ENCODE results near the gene QTRT2. TPM values are rescaled to one million over a fixed set of nuclear protein-coding genes. Genes with fewer than 3 reads are reported as not detected.

Gene QTRT2
- total RNA-seq, 1 donor: 22.9 TPM

DNA sequence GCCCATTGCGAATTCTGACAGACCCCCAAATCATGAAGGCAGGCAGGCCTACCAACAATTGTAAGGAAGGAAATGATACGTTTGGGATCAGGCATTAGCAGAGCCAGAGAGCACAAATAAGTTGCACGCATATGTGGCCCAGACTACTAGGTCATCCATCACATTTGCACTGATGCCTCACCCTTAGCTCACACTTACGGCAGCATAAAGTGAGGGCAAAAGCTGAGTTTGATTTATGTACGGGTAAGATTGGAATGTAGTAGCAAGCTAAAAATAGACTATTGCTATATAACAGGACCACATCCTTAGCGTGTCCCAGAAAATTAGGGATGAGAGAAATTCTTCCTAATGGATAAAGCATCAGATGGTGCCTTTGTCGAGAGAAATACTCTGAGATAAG lies 58.6 kb downstream of the QTRT2 start:
- no peak for DNase-seq (ENCODE audit: low read depth)
- TF ChIP-seq, protein P1, sequence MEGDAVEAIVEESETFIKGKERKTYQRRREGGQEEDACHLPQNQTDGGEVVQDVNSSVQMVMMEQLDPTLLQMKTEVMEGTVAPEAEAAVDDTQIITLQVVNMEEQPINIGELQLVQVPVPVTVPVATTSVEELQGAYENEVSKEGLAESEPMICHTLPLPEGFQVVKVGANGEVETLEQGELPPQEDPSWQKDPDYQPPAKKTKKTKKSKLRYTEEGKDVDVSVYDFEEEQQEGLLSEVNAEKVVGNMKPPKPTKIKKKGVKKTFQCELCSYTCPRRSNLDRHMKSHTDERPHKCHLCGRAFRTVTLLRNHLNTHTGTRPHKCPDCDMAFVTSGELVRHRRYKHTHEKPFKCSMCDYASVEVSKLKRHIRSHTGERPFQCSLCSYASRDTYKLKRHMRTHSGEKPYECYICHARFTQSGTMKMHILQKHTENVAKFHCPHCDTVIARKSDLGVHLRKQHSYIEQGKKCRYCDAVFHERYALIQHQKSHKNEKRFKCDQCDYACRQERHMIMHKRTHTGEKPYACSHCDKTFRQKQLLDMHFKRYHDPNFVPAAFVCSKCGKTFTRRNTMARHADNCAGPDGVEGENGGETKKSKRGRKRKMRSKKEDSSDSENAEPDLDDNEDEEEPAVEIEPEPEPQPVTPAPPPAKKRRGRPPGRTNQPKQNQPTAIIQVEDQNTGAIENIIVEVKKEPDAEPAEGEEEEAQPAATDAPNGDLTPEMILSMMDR (IDR thresholded peaks at IDR 0.05; ENCODE audit: insufficient read depth, low read depth, low read length): no peak
- no peak overlapping the region for H3K4me3 ChIP-seq (ENCODE audit: low read depth, low read length)

DNA sequence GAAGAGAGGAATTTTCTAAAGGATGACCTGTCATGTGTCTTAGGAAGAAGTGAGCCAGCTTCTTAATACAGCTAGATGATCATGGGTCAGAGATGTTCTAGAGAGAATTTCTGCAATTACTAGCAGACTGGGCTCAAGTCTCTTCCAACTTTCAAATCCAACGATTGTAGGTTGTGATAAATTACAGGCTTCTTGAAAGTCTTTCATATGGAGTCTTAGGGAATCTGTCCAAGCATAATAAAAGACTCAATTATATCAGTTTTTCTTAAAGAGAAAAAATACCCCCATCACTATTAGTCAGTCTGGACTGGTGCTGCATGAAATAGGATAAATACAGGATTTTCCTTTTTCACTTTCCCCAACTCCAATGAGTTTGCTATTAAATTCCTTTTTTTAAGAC lies 63.2 kb downstream of the QTRT2 start:
- DNase-seq (ENCODE audit: low read depth): no peak
- TF ChIP-seq, protein P1 (IDR thresholded peaks at IDR 0.05; ENCODE audit: insufficient read depth, low read depth, low read length): no peak
- no peak overlapping the region for H3K4me3 ChIP-seq (ENCODE audit: low read depth, low read length)

DNA sequence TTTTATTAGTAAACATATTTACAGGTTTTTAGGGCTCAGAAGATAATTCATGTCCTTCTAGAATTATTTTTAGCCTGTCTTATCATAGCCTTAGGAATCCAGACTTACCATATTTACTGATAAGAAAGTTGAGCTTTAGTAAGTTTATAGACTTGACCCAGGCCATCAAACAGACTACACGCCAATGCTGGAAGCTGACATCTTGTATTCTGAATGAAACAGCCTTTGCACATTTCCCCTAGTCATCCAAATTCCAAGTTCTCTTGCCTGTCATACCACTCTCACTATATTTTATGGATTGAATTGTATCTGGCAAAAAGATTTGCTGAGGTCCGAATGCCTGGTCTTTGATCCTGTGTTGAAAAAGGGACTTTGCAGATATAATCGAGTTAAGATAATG lies 63.7 kb downstream of the QTRT2 start:
- peak; percentile 38 for DNase-seq (ENCODE audit: low read depth)
- H3K4me3 ChIP-seq (ENCODE audit: low read depth, low read length): no peak overlapping the region
- TF ChIP-seq, protein P1 (IDR thresholded peaks at IDR 0.05; ENCODE audit: insufficient read depth, low read depth, low read length): no peak

DNA sequence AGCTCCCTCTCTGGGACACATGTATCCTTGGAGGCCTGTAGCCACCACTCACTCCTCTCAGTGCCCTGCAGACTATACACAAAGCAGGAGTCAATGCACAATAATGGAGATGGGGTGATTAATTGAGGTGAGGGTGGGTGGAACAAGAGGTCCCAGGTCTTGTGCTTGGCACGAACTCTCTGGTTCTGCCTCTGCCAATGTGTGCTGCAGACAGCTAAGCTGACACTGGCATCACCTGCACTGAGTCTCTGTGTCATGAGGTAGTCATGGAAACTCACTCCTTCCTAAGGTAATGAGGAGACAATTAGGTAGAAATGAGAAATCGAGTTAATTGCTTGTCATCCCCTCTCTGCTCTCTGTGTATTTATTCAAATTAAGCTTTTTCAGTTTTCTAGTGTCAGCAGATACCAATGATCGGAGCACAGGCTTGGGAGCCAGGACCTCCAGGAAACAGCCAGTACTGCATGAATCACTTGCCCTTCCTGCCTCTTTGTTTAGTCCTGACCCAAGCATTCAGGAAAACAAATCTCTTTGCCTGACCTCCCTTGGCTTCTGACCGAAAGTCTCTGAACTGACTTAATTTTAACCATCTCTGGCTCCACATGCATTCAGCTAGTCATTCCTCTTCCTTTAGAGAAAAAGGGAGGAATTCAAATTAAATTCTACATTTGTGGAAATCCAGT lies 65.6 kb downstream of the QTRT2 start:
- TF ChIP-seq, protein P1 (IDR thresholded peaks at IDR 0.05; ENCODE audit: insufficient read depth, low read depth, low read length): no peak
- DNase-seq (ENCODE audit: low read depth): peak; percentile 32
- no peak overlapping the region for H3K4me3 ChIP-seq (ENCODE audit: low read depth, low read length)

DNA sequence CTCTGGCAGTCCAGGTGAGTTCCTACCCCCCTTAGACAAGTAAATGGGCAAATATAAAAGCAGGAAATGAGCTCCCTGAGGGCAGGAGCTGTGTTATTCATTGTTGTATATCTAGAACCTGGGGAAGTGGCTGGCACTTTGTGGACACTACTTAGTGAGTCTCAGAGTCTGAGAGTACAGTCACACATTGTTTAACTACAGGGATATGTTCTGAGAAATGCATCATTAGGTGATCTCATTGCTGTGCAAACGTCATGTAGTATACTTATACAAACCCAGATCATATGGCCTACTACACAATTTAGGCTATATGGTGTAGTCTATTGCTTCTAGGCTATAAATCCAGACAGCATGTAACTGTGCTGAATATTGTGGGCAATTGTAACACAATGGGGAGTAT lies 69.9 kb downstream of the QTRT2 start:
- no peak overlapping the region for H3K4me3 ChIP-seq (ENCODE audit: low read depth, low read length)
- DNase-seq (ENCODE audit: low read depth): no peak
- TF ChIP-seq, protein P1 (IDR thresholded peaks at IDR 0.05; ENCODE audit: insufficient read depth, low read depth, low read length): no peak

DNA sequence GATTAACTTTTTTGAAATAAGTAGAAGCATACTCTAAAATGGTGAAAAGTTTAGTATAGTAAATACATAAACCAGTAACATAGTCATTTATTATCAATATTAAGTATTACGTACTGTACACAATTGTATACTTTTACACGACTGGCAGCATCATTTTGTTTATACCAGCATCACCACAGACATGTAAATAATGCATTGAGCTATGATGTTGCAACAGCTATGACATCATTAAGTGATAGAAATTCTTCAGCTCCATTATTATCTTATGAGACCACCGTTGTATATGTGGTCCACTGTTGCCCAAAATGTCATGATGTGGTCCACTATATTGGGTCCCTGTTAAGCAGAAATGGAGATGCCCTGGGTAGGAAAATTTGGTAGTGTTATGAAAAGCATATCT lies 71.0 kb downstream of the QTRT2 start:
- DNase-seq (ENCODE audit: low read depth): peak; percentile 51
- no peak overlapping the region for H3K4me3 ChIP-seq (ENCODE audit: low read depth, low read length)
- TF ChIP-seq, protein P1 (IDR thresholded peaks at IDR 0.05; ENCODE audit: insufficient read depth, low read depth, low read length): no peak

DNA sequence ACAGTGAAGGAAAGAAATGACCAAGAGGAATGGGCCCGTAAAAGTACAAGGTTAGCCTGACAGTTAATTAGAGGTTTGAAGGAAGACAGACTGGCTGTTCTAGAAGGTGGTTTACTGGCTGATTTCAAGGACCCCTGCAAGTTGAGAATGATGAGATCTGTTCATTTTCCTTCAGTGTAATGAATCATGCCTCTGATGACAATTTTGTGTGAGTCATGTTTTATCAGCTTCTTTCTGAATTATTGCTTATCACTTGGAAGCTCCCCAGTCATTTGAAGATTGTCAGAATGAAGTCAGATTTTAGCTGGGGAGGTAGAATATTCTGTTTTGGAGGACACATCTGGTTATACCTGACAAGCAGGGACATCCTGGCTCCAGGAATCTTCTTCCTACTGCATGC lies 71.7 kb downstream of the QTRT2 start:
- TF ChIP-seq, protein P1 (IDR thresholded peaks at IDR 0.05; ENCODE audit: insufficient read depth, low read depth, low read length): no peak
- H3K4me3 ChIP-seq (ENCODE audit: low read depth, low read length): no peak overlapping the region
- DNase-seq (ENCODE audit: low read depth): no peak

Data from fibroblast of villous mesenchyme (primary cell).